AG04450 (cell line): ENCODE results near the gene TAMM41. TPM values are rescaled to one million over a fixed set of nuclear protein-coding genes. Genes with fewer than 3 reads are reported as not detected.
"Not testable (repeated sequence)": the region's sequence is repeated elsewhere in the genome, so short reads cannot be mapped to it uniquely, and the experiment has no call there.

Experiments
- CTCF ChIA-PET: fragments of 300-600, 350-600 bp; formaldehyde crosslinking; extraction: SDS; loops from one replicate; lab custom pipeline; 2022; ENCODE audit warnings: antibody characterized with exemption, inconsistent platforms; lab: Charles Lee
- POLR2A ChIA-PET: fragments of 350-600 bp; formaldehyde crosslinking; extraction: SDS; loops from one replicate; lab custom pipeline; 2021; ENCODE audit warnings: antibody characterized with exemption, inconsistent platforms; lab: Yijun Ruan, JAX
- DNase-seq: peaks from one replicate; pipeline ENCODE4 v3.0.0-alpha.2; 2011; ENCODE audit warnings: low read depth, low spot score
- H3K27ac ChIP-seq: one replicate; pipeline ENCODE4 v1.5.1; 2012; ENCODE audit warnings: low read depth, low read length, control low read depth
- H3K27me3 ChIP-seq: one replicate; pipeline ENCODE4 v1.6.0; 2012; ENCODE audit warnings: low read length; ENCODE audit not compliant: control insufficient read depth, insufficient read depth
- H3K4me3 ChIP-seq: 2 replicates; pipeline ENCODE4 v1.5.1; 2011; ENCODE audit warnings: mild to moderate bottlenecking, low read depth, low read length, control low read depth
- H3K9me3 ChIP-seq: 2 replicates; pipeline ENCODE4 v1.5.1; 2012; ENCODE audit warnings: low read length; ENCODE audit not compliant: control insufficient read depth, insufficient read depth
- CTCF ChIP-seq: IDR thresholded peaks from 2 replicates; pipeline ENCODE4 v1.5.1; 2011; ENCODE audit warnings: low read depth, low read length, control low read depth, inconsistent platforms
- polyA plus RNA-seq: library from polyadenylated mRNA; depleted of rRNA; stranded (reverse); fragments of >200 nt; gene quantifications from 2 replicates; pipeline ENCODE4 v1.2.3, GENCODE V29; 2011

TAMM41 gene
- polyA plus RNA-seq, 1 experiment: 12.7 TPM

GRCh38 chr3:11778248-11778647 is 68.4 kb downstream of the TAMM41 start:
- H3K9me3 ChIP-seq: no peaks in the 10 kb centered on the region
- H3K27me3 ChIP-seq: no peaks in the 10 kb centered on the region
- CTCF ChIA-PET: no interaction called here
- TF ChIP-seq CTCF: no peak
- DNase-seq: no peak
- POLR2A ChIA-PET: no interaction called here
- no peak overlapping the region for H3K4me3 ChIP-seq
- no peak overlapping the region for H3K27ac ChIP-seq

- H3K27ac ChIP-seq: no peak overlapping the region
- ChIA-PET POLR2A (no interaction called here), CTCF (interaction anchor here (0.6 to 1.0 kb wide), 2 partner anchors 11 to 214 kb away, joined by 3 read pairs; no protein-coding TSS in a partner anchor)
- H3K27me3 ChIP-seq: no peaks in the 10 kb centered on the region
- DNase-seq: no peak
- no peak for TF ChIP-seq CTCF
- no peaks in the 10 kb centered on the region for H3K9me3 ChIP-seq
- no peak overlapping the region for H3K4me3 ChIP-seq
Measured at GRCh38 chr3:11776346-11776745, 70.3 kb downstream of the TAMM41 start.

- H3K27ac ChIP-seq: no peak overlapping the region
- H3K9me3 ChIP-seq: no peaks in the 10 kb centered on the region
- DNase-seq: no peak
- no peak overlapping the region for H3K4me3 ChIP-seq
- peaks cover 2% of the 10 kb centered on the region for H3K27me3 ChIP-seq
- no peak for TF ChIP-seq CTCF
- CTCF ChIA-PET: interaction anchor here (0.7 to 1.0 kb wide), 2 partner anchors 11 to 29 kb away, joined by 3 read pairs; no protein-coding TSS in a partner anchor
- POLR2A ChIA-PET: no interaction called here
Measured at GRCh38 chr3:11775493-11775892, 71.2 kb downstream of the TAMM41 start.

- TF ChIP-seq CTCF: peak; percentile 66
- Histone ChIP-seq H3K27ac (no peak overlapping the region), H3K4me3 (no peak overlapping the region), H3K27me3 (peaks cover 6% of the 10 kb centered on the region), H3K9me3 (no peaks in the 10 kb centered on the region)
- CTCF ChIA-PET: interaction anchor here (0.8 to 3.5 kb wide), 10 partner anchors 9 to 398 kb away, joined by 3 to 32 read pairs (median 6); no protein-coding TSS in a partner anchor
- POLR2A ChIA-PET: no interaction called here
- no peak for DNase-seq
Measured at GRCh38 chr3:11774296-11774877, 72.3 kb downstream of the TAMM41 start.

GRCh38 chr3:11771931-11772330 is 74.8 kb downstream of the TAMM41 start:
- H3K4me3 ChIP-seq, H3K9me3 ChIP-seq, POLR2A ChIA-PET, DNase-seq, H3K27me3 ChIP-seq, H3K27ac ChIP-seq: not testable (repeated sequence)
- CTCF ChIA-PET: interaction anchor here (3.5 kb wide), 1 partner anchor 32 kb away, joined by 27 read pairs; no protein-coding TSS in a partner anchor
